HG02981 (cell line): Measurements from ENCODE around the gene MTMR12.

Experiments used
- ATAC-seq: cut with Tn5 transposase; IDR thresholded peaks from one replicate; pipeline ENCODE4 v1.9.1; 2021; ENCODE audit warnings: mild to moderate bottlenecking, moderate library complexity; ENCODE audit not compliant: unreplicated experiment

The MTMR12 gene

GRCh38 chr5:32312595-32313332 lies at the start of gene MTMR12:
Gene MTMR12 (minus strand): TSS chr5:32312939. CDS start chr5:32312838, 101 bp downstream.
- ATAC-seq, result peak; percentile 95

- ATAC-seq, result no peak
Measured at GRCh38 chr5:32362527-32362926, 49.8 kb upstream of the MTMR12 start.

- ATAC-seq, result no peak
Measured at GRCh38 chr5:32360906-32361305, 48.2 kb upstream of the MTMR12 start.

GRCh38 chr5:32358611-32359010 lies 45.9 kb upstream of the MTMR12 start:
- no peak for ATAC-seq

GRCh38 chr5:32357658-32358057 lies 44.9 kb upstream of the MTMR12 start:
- ATAC-seq, result no peak

GRCh38 chr5:32355686-32356085 lies 42.9 kb upstream of the MTMR12 start:
- ATAC-seq, result no peak

GRCh38 chr5:32353420-32353819 lies 40.7 kb upstream of the MTMR12 start:
- ATAC-seq, result no peak

GRCh38 chr5:32352685-32353084 lies 39.9 kb upstream of the MTMR12 start:
- ATAC-seq, result no peak

GRCh38 chr5:32346869-32347268 lies 34.1 kb upstream of the MTMR12 start:
- ATAC-seq, result no peak

- ATAC-seq, result no peak
Measured at GRCh38 chr5:32343058-32343672, 30.4 kb upstream of the MTMR12 start.

GRCh38 chr5:32342656-32343055 lies 29.9 kb upstream of the MTMR12 start:
- ATAC-seq, result no peak

GRCh38 chr5:32339878-32340277 lies 27.1 kb upstream of the MTMR12 start:
- ATAC-seq, result no peak

- ATAC-seq, result no peak
Measured at GRCh38 chr5:32339198-32339597, 26.5 kb upstream of the MTMR12 start.

GRCh38 chr5:32332966-32333365 lies 20.2 kb upstream of the MTMR12 start:
- ATAC-seq, result no peak

GRCh38 chr5:32332361-32332760 lies 19.6 kb upstream of the MTMR12 start:
- ATAC-seq, result no peak

GRCh38 chr5:32331935-32332274 lies 19.2 kb upstream of the MTMR12 start:
- no peak for ATAC-seq

GRCh38 chr5:32331217-32331934 lies 18.6 kb upstream of the MTMR12 start:
- no peak for ATAC-seq

GRCh38 chr5:32330126-32330971 lies 17.6 kb upstream of the MTMR12 start:
- no peak for ATAC-seq

- ATAC-seq, result peak; percentile 74
Measured at GRCh38 chr5:32329395-32329834, 16.7 kb upstream of the MTMR12 start.

- ATAC-seq, result no peak
Measured at GRCh38 chr5:32326216-32326772, 13.6 kb upstream of the MTMR12 start.

GRCh38 chr5:32325616-32326015 lies 12.9 kb upstream of the MTMR12 start:
- no peak for ATAC-seq
